SK-N-MC (cell line): ENCODE data around the gene PRR19.

ENCODE experiments used
- DNase-seq: peaks from one replicate; pipeline ENCODE4 v3.0.0-alpha.2; 2011; ENCODE audit warnings: low read depth, low spot score
- H3K27ac ChIP-seq: fragments of 200-600 bp; sonication (generic); 2 replicates; pipeline ENCODE4 v1.5.1; 2016; ENCODE audit warnings: mixed run types
- H3K36me3 ChIP-seq: fragments of 200-600 bp; sonication (generic); 2 replicates; pipeline ENCODE4 v1.6.1; 2017; ENCODE audit warnings: antibody characterized with exemption, low read length, mixed read lengths; ENCODE audit not compliant: insufficient read depth
- H3K4me3 ChIP-seq: fragments of 200-600 bp; sonication (generic); 2 replicates; pipeline ENCODE4 v1.5.1; 2016
- H3K9ac ChIP-seq: fragments of 200-600 bp; sonication (generic); 2 replicates; pipeline ENCODE4 v1.8.0; 2017; ENCODE audit warnings: mixed run types, mixed read lengths; ENCODE audit not compliant: insufficient read length
- H3K9me3 ChIP-seq: fragments of 200-600 bp; sonication (generic); 2 replicates; pipeline ENCODE4 v1.6.1; 2017; ENCODE audit warnings: low read depth, mild to moderate bottlenecking, antibody characterized with exemption, low read length, moderate library complexity, mixed read lengths
- EZH2 ChIP-seq: fragments of 200-600 bp; sonication (generic); IDR thresholded peaks from one replicate; pipeline ENCODE4 v1.6.1; 2017; ENCODE audit warnings: antibody characterized with exemption
- FOXP2 ChIP-seq: optimal IDR thresholded peaks from 2 replicates; pipeline ENCODE3; 2011; ENCODE audit warnings: mild to moderate bottlenecking, moderate library complexity; ENCODE audit not compliant: insufficient read depth; ENCODE audit errors: extremely low read length, control extremely low read depth
- POLR2AphosphoS5 ChIP-seq: IDR thresholded peaks from 2 replicates; pipeline ENCODE4 v1.6.1; 2012; ENCODE audit warnings: mild to moderate bottlenecking, low read depth, low read length, borderline replicate concordance

PRR19 gene

DNA sequence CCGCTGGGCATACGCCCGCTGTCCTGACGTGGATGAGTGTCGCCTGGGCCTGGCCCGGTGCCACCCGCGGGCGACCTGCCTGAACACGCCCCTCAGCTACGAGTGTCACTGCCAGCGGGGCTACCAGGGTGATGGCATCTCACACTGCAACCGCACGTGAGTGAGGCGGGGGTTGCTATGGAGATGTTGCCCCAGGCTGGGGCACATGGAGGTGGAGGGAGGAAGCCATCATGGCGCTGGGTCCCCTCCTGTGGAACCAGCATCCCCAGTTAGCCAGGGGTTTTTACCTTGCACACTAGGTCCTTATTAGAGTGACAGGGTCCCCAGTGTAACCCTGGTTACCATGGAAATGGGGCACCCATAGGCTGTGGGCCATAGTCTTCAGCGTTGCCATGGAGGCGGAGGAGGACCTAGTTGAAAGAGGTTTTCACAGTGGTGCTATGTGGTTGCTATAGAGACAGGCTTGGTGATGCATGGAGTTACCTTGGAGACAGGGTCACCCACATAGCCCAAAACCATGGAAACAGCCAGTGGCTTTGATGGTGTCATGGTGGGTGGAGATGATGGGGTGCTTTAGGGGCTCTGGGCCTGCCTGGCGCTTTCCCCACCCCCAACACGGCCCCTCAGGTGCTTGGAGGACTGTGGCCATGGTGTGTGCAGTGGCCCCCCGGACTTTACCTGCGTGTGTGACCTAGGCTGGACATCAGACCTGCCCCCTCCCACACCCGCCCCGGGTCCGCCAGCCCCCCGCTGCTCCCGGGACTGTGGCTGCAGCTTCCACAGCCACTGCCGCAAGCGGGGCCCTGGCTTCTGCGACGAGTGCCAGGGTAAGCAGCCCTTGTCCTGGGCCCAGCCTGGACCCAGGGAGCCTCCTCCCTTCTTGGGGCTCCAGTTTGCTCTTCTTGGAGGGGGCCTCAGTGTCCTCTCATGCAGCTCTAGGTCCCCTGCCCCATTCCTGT, 50.6 kb downstream of the PRR19 start:
- Histone ChIP-seq H3K36me3 (no peaks in the 10 kb centered on the region; the same call in 1 of the 2 replicates), H3K9ac (no peak overlapping the region), H3K27ac (no peak overlapping the region), H3K4me3 (no peak overlapping the region), H3K9me3 (no peaks in the 10 kb centered on the region)
- no peak for DNase-seq
- no peak for TF ChIP-seq FOXP2
- no peak for TF ChIP-seq POLR2AphosphoS5
- no peak for TF ChIP-seq EZH2

GRCh38 chr19:42353341-42354015, 51.5 kb downstream of the PRR19 start:
- no peaks in the 10 kb centered on the region for H3K9me3 ChIP-seq
- H3K4me3 ChIP-seq: no peak overlapping the region
- H3K9ac ChIP-seq: no peak overlapping the region
- TF ChIP-seq FOXP2 (no peak), EZH2 (no peak), POLR2AphosphoS5 (no peak)
- no peak for DNase-seq
- H3K36me3 ChIP-seq: no peaks in the 10 kb centered on the region; the same call in 1 of the 2 replicates
- H3K27ac ChIP-seq: no peak overlapping the region

DNA sequence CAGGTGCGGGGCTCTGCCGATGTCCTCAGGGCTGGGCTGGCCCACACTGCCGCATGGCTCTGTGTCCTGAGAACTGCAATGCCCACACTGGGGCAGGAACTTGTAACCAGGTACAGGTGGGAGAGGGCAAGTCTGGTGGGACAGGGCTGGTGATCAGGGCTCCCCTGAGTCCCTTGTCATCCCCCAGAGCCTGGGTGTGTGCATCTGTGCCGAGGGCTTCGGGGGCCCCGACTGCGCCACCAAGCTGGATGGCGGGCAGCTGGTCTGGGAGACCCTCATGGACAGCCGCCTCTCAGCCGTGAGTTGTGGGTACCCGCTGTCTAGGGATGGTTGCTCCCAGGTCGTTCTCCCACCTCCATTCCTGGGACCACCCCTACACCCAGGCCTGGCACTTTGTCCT, 54.0 kb downstream of the PRR19 start:
- TF ChIP-seq FOXP2 (no peak), EZH2 (no peak), POLR2AphosphoS5 (no peak)
- Histone ChIP-seq H3K36me3 (no peaks in the 10 kb centered on the region; the same call in 1 of the 2 replicates), H3K27ac (no peak overlapping the region), H3K9me3 (no peaks in the 10 kb centered on the region), H3K9ac (no peak overlapping the region), H3K4me3 (no peak overlapping the region)
- no peak for DNase-seq

- no peaks in the 10 kb centered on the region for H3K9me3 ChIP-seq
- H3K27ac ChIP-seq: no peak overlapping the region
- TF ChIP-seq POLR2AphosphoS5 (no peak), FOXP2 (no peak), EZH2 (no peak)
- H3K9ac ChIP-seq: no peak overlapping the region
- DNase-seq: no peak
- H3K4me3 ChIP-seq: no peak overlapping the region
- H3K36me3 ChIP-seq: no peaks in the 10 kb centered on the region; the same call in 1 of the 2 replicates
Measured at GRCh38 chr19:42356686-42357085, 54.8 kb downstream of the PRR19 start.

DNA sequence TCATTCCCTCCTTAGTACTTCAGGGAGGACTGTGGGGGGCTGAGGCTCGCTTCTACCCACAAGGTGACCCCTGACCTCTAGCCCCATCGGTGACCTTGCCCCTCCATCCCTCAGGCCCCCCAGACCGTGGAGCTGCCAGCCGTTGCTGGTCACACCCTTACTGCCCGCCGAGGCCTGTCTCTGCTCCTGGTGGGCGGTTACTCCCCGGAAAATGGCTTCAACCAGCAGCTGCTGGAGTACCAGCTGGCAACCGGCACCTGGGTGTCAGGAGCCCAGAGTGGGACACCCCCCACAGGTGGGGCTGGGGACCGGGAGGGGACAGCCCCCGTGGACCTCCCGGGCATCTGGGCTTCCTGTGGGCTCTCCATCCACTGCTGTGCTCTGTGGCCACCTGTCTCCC, 55.4 kb downstream of the PRR19 start:
- H3K9me3 ChIP-seq: no peaks in the 10 kb centered on the region
- H3K27ac ChIP-seq: no peak overlapping the region
- no peak for DNase-seq
- H3K4me3 ChIP-seq: no peak overlapping the region
- TF ChIP-seq EZH2 (no peak), POLR2AphosphoS5 (no peak), FOXP2 (no peak)
- H3K36me3 ChIP-seq: no peaks in the 10 kb centered on the region; the same call in 1 of the 2 replicates
- H3K9ac ChIP-seq: no peak overlapping the region
